H1 (cell line): Measurements from ENCODE around the gene CIAO2B. TPM values are rescaled to one million over a fixed set of nuclear protein-coding genes. Genes with fewer than 3 reads are reported as not detected.

Source experiments
- BRCA1 ChIP-seq: IDR thresholded peaks from 2 replicates; pipeline ENCODE4 v1.6.1; 2012; ENCODE audit warnings: low read depth, low read length, improper control_type of control experiment
- CHD7 ChIP-seq: fragments of 300-600 bp; sonication (generic); IDR thresholded peaks from 2 replicates; pipeline ENCODE4 v1.7.1; 2012; ENCODE audit warnings: low read length, moderate library complexity, mild to moderate bottlenecking, inconsistent platforms; ENCODE audit not compliant: insufficient replicate concordance
- CTBP2 ChIP-seq: IDR thresholded peaks from 2 replicates; pipeline ENCODE4 v1.7.0; 2011; ENCODE audit warnings: borderline replicate concordance, mild to moderate bottlenecking, moderate library complexity, mixed read lengths, low read length; ENCODE audit not compliant: insufficient read depth, insufficient read length
- GTF2F1 ChIP-seq: IDR thresholded peaks from 2 replicates; pipeline ENCODE4 v1.6.1; 2012; ENCODE audit warnings: low read depth, low read length, improper control_type of control experiment, borderline replicate concordance
- JUND ChIP-seq: IDR thresholded peaks from 2 replicates; pipeline ENCODE4 v1.6.1; 2011; ENCODE audit warnings: mild to moderate bottlenecking, improper control_type of control experiment, low read length
- POLR2AphosphoS5 ChIP-seq: IDR thresholded peaks from 2 replicates; pipeline ENCODE4 v1.6.1; 2011; ENCODE audit warnings: low read depth, low read length
- RNF2 ChIP-seq: fragments of 200-900, 300-1000 bp; sonication (generic); IDR thresholded peaks from 2 replicates; pipeline ENCODE4 v1.7.1; 2016; ENCODE audit warnings: borderline replicate concordance, low read depth, mild to moderate bottlenecking, antibody characterized with exemption, low read length; ENCODE audit not compliant: poor library complexity, severe bottlenecking; ENCODE audit errors: missing control alignments
- SP1 ChIP-seq: IDR thresholded peaks from 2 replicates; pipeline ENCODE4 v1.6.1; 2011; ENCODE audit warnings: low read depth, low read length
- SP2 ChIP-seq: IDR thresholded peaks from 2 replicates; pipeline ENCODE4 v1.6.1; 2012; ENCODE audit warnings: mild to moderate bottlenecking, low read length, inconsistent platforms
- polyA plus RNA-seq, 7 experiments: library from polyadenylated mRNA; depleted of rRNA in 3 of 7; stranded (reverse) in 5 of 7; unstranded in 2 of 7; fragments of >200 nt in 5 of 7; fragments of 200-250 nt in 2 of 7; gene quantifications; 1 replicate in 5 of 7; 2 replicates in 1 of 7; 4 replicates in 1 of 7; pipeline versions ENCODE4 v1.2.1 to v1.2.3, GENCODE V29; 2011 to 2013; ENCODE audit warnings: missing spikeins in 2 of 7, mixed read lengths in 2 of 7
- total RNA-seq: library from RNA; stranded (reverse); fragmentation: NEBNext Ultra II Directional; extraction: Animal tissue kit (Norgen Biotek cat#: 25700); gene quantifications from 2 replicates; pipeline ENCODE4 v1.2.1, GENCODE V29; 2021

Gene CIAO2B
- total and polyA plus RNA-seq, 2 of the 8 experiments (the other 6 are each of a cell fraction or from before 2014, with no cell fraction given) = 65.6 to 248 TPM

- TF ChIP-seq CHD7 (no peak), CTBP2 (no peak), POLR2AphosphoS5 (no peak), GTF2F1 (no peak), SP2 (no peak), BRCA1 (no peak), JUND (no peak), RNF2 (no peak), SP1 (no peak)
These were observed 34.8 kb downstream of the CIAO2B start (continued) for GRCh38 chr16:66899310-66899944.
